A549 (cell line): ENCODE data around the gene TCF12.

Experiments used
- CBX2 ChIP-seq: fragments of 200-600 bp; sonication (generic); IDR thresholded peaks from 2 replicates; pipeline ENCODE4 v1.6.1; 2016; ENCODE audit warnings: low read depth, mild to moderate bottlenecking, borderline replicate concordance
- CTCF ChIP-seq: fragments of >200 bp; sonication (Bioruptor Twin); formaldehyde crosslinking; IDR thresholded peaks from 3 replicates; pipeline ENCODE4 v1.5.1; 2016
- ESRRA ChIP-seq: fragments of 150-350 bp; IDR thresholded peaks from 2 replicates; pipeline ENCODE4 v1.6.1; 2014; ENCODE audit warnings: mild to moderate bottlenecking, low read length, borderline replicate concordance
- HOXA7 ChIP-seq: fragments of 250-450 bp; sonication (Bioruptor Pico); IDR thresholded peaks from 2 replicates; pipeline ENCODE4 v1.5.0; 2020; ENCODE audit warnings: mild to moderate bottlenecking, moderate library complexity
- REST ChIP-seq: fragments of 200-600 bp; sonication (generic); IDR thresholded peaks from 2 replicates; pipeline ENCODE4 v1.6.1; 2016; ENCODE audit warnings: antibody characterized with exemption, mild to moderate bottlenecking, moderate library complexity
- SMC3 ChIP-seq: fragments of >200 bp; sonication (Bioruptor Twin); formaldehyde crosslinking; IDR thresholded peaks from 3 replicates; pipeline ENCODE4 v1.6.1; 2018; ENCODE audit warnings: inconsistent platforms

GRCh38 chr15:57134851-57135250 is 216.4 kb downstream of the TCF12 start:
- no peak for TF ChIP-seq HOXA7 (CRISPR knock-in tag)
- no peak for TF ChIP-seq SMC3
- TF ChIP-seq REST: no peak
- TF ChIP-seq ESRRA: no peak
- TF ChIP-seq CBX2: no peak
- no peak for TF ChIP-seq CTCF
